Mesenchymal stem cell (in vitro differentiated cells and primary cell): ENCODE measurements around the gene VMP1. TPM values are rescaled to one million over a fixed set of nuclear protein-coding genes. Genes with fewer than 3 reads are reported as not detected.

Source experiments
- DNase-seq: peaks from one replicate; pipeline ENCODE4 v3.0.0-alpha.2; 2013
- H2AFZ ChIP-seq: one replicate; pipeline ENCODE4 v1.6.1; 2013; ENCODE audit warnings: low read depth, mild to moderate bottlenecking, control low read depth, inconsistent platforms, low read length, moderate library complexity
- H2AK5ac ChIP-seq: 2 replicates; pipeline ENCODE4 v1.6.1; 2013; ENCODE audit warnings: low read length, moderate library complexity, mild to moderate bottlenecking, inconsistent platforms; ENCODE audit not compliant: severe bottlenecking
- H2BK120ac ChIP-seq: one replicate; pipeline ENCODE4 v1.6.1; 2013; ENCODE audit warnings: low read depth, mild to moderate bottlenecking, inconsistent platforms, low read length, moderate library complexity
- H2BK12ac ChIP-seq, 2 experiments: one replicate each; pipeline ENCODE4 v1.6.1; 2013; ENCODE audit warnings: inconsistent platforms in 2 of 2, low read length in 2 of 2, mild to moderate bottlenecking in 2 of 2, moderate library complexity in 2 of 2, control low read depth in 1 of 2
- H2BK15ac ChIP-seq: one replicate; pipeline ENCODE4 v1.6.1; 2013; ENCODE audit warnings: mild to moderate bottlenecking, low read depth, inconsistent platforms; ENCODE audit not compliant: poor library complexity, severe bottlenecking
- H2BK5ac ChIP-seq: 2 replicates; pipeline ENCODE4 v1.6.1; 2013; ENCODE audit warnings: low read depth, mild to moderate bottlenecking, low read length, control low read depth, inconsistent platforms; ENCODE audit not compliant: poor library complexity, severe bottlenecking
- H3K14ac ChIP-seq, 2 experiments: one replicate each; pipeline ENCODE4 v1.6.1; 2013; ENCODE audit warnings: inconsistent platforms in 2 of 2, low read length in 2 of 2, control low read depth in 1 of 2, mild to moderate bottlenecking in 1 of 2, moderate library complexity in 1 of 2
- H3K18ac ChIP-seq, 2 experiments: one replicate each; pipeline ENCODE4 v1.6.1; 2013; ENCODE audit warnings: inconsistent platforms in 2 of 2, low read length in 2 of 2, control low read depth in 1 of 2, low read depth in 1 of 2, mild to moderate bottlenecking in 1 of 2
- H3K23ac ChIP-seq, 2 experiments: one replicate each; pipeline ENCODE4 v1.6.1; 2013; ENCODE audit warnings: inconsistent platforms in 2 of 2, low read length in 2 of 2, mild to moderate bottlenecking in 2 of 2, moderate library complexity in 2 of 2, control low read depth in 1 of 2
- H3K27ac ChIP-seq: 2 replicates; pipeline ENCODE4 v1.5.1; 2013; ENCODE audit warnings: mild to moderate bottlenecking, moderate library complexity, low read length, control low read depth, inconsistent platforms; ENCODE audit not compliant: poor library complexity, severe bottlenecking
- H3K27me3 ChIP-seq, 2 experiments: 2 replicates each; pipeline versions ENCODE4 v1.6.1 to v1.7.0; 2013; ENCODE audit warnings: low read length in 2 of 2, mild to moderate bottlenecking in 2 of 2, moderate library complexity in 2 of 2, control low read depth in 1 of 2, inconsistent platforms in 1 of 2; ENCODE audit not compliant: control insufficient read depth in 1 of 2, insufficient read depth in 1 of 2
- H3K36me3 ChIP-seq, 2 experiments: 2 replicates each; pipeline versions ENCODE4 v1.6.1 to v1.7.0; 2013; ENCODE audit warnings: low read length in 2 of 2, control low read depth in 1 of 2, inconsistent platforms in 1 of 2, low read depth in 1 of 2, mild to moderate bottlenecking in 1 of 2; ENCODE audit not compliant: insufficient read depth in 2 of 2, control insufficient read depth in 1 of 2
- H3K4ac ChIP-seq, 2 experiments: one replicate each; pipeline ENCODE4 v1.6.1; 2013; ENCODE audit warnings: inconsistent platforms in 2 of 2, low read length in 2 of 2, mild to moderate bottlenecking in 2 of 2, moderate library complexity in 2 of 2, control low read depth in 1 of 2, low read depth in 1 of 2
- H3K4me1 ChIP-seq: 2 replicates; pipeline ENCODE4 v1.6.1; 2013; ENCODE audit warnings: low read depth, low read length, control low read depth; ENCODE audit not compliant: control insufficient read depth, insufficient read depth
- H3K4me2 ChIP-seq: 2 replicates; pipeline ENCODE4 v1.6.1; 2013; ENCODE audit warnings: low read length, mild to moderate bottlenecking, inconsistent platforms; ENCODE audit not compliant: poor library complexity, severe bottlenecking
- H3K4me3 ChIP-seq, 2 experiments: 2 replicates each; pipeline versions ENCODE4 v1.5.1 to v1.7.0; 2013; ENCODE audit warnings: low read length in 2 of 2, mild to moderate bottlenecking in 2 of 2, control low read depth in 1 of 2, low read depth in 1 of 2; ENCODE audit not compliant: insufficient read depth in 1 of 2
- H3K79me1 ChIP-seq: replicated peaks from 2 replicates; pipeline ENCODE4 v1.6.1; 2013; ENCODE audit warnings: mild to moderate bottlenecking, control low read depth, low read length, inconsistent platforms; ENCODE audit not compliant: poor library complexity, severe bottlenecking
- H3K9ac ChIP-seq: 2 replicates; pipeline ENCODE4 v1.7.0; 2013; ENCODE audit warnings: mild to moderate bottlenecking, low read length, moderate library complexity
- H3K9me3 ChIP-seq: 2 replicates; pipeline ENCODE4 v1.7.0; 2013; ENCODE audit warnings: mild to moderate bottlenecking, low read length; ENCODE audit not compliant: control insufficient read depth
- H4K8ac ChIP-seq: one replicate; pipeline ENCODE4 v1.6.1; 2013; ENCODE audit warnings: inconsistent platforms, mild to moderate bottlenecking, low read length, moderate library complexity
- H4K91ac ChIP-seq: one replicate; pipeline ENCODE4 v1.6.1; 2013; ENCODE audit warnings: mild to moderate bottlenecking, low read length, inconsistent platforms
- WGBS: methylation state at CpG from one replicate; pipeline ENCODE4 v1.1.7; 2013; ENCODE audit warnings: mixed read lengths; 5-methylcytosine and 5-hydroxymethylcytosine counted together
- small RNA-seq: library from polyadenylated mRNA; stranded (forward); fragments of <200 nt; extraction: miRNeasy Mini kit (QIAGEN cat#:217004); gene quantifications from one replicate; pipeline ENCODE3, GENCODE V24; 2013; ENCODE audit warnings: low read depth

Gene VMP1

DNA sequence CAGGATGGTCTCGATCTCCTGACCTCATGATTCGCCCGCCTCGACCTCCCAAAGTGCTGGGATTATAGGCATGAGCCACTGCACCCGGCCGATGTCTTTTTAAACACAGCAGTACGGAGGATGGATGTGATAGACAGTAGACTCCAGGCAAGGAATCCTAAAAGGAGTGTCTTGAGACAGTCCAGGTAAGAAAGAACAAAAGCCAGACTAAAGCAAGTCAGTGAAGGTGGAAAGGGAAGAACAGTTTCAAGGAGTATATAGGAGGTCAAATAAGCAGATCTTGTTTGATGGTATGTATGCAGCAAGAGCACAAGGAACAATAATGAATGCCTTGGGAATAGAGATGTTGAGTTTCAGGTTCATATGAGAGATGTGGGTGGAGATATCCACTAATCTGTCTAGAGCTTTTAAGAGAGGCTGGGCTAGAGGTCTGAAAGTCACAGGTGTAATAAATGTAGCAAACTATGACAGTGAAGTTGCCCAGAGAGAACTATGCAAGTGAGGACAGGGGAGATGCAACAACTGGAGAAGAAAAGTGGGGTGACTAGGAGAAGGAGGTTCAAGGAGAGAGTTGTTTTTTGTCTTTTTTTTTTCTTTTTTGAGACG is 180.8 kb downstream of the VMP1 start:
- no peak overlapping the region for H2AFZ ChIP-seq
- no peak overlapping the region for H2AK5ac ChIP-seq
- no peak overlapping the region for H2BK120ac ChIP-seq
- H2BK5ac ChIP-seq = no peak overlapping the region
- peaks cover 14% of the 10 kb centered on the region for H3K79me1 ChIP-seq
- H4K91ac ChIP-seq = no peak overlapping the region
- H3K4me2 ChIP-seq = no peak overlapping the region
- H3K9ac ChIP-seq = no peak overlapping the region
- 98% methylated on average over 7 of the region's 8 CpGs for WGBS
- H3K23ac ChIP-seq = no peak overlapping the region
- no peak overlapping the region for H2BK12ac ChIP-seq
- no peak overlapping the region for H3K27ac ChIP-seq
- peaks cover 3% of the 10 kb centered on the region for H3K4me1 ChIP-seq
- H3K14ac ChIP-seq = no peak overlapping the region
- H3K9me3 ChIP-seq = no peaks in the 10 kb centered on the region
- H3K18ac ChIP-seq = no peak overlapping the region
- H3K4ac ChIP-seq = no peak overlapping the region
- no peak overlapping the region for H4K8ac ChIP-seq
- peaks cover 14 to 16% of the 10 kb centered on the region in 2 experiments for H3K36me3 ChIP-seq
- DNase-seq = no peak
- H2BK15ac ChIP-seq = no peak overlapping the region
- no peaks in the 10 kb centered on the region for H3K27me3 ChIP-seq
- H3K4me3 ChIP-seq = no peak overlapping the region

- Histone ChIP-seq H3K79me1 (peaks cover 11% of the 10 kb centered on the region), H2AK5ac (no peak overlapping the region), H3K23ac (no peak overlapping the region), H3K4ac (no peak overlapping the region), H2BK120ac (no peak overlapping the region), H3K9me3 (no peaks in the 10 kb centered on the region), H4K91ac (no peak overlapping the region), H2BK5ac (no peak overlapping the region), H3K9ac (no peak overlapping the region), H3K27ac (no peak overlapping the region), H3K18ac (no peak overlapping the region), H2AFZ (no peak overlapping the region), H3K14ac (no peak overlapping the region), H3K4me1 (peaks cover 4% of the 10 kb centered on the region), H3K4me3 (no peak overlapping the region), H4K8ac (no peak overlapping the region), H3K27me3 (no peaks in the 10 kb centered on the region), H3K36me3 (peaks cover 2 to 3% of the 10 kb centered on the region in 2 experiments), H2BK12ac (no peak overlapping the region), H2BK15ac (no peak overlapping the region), H3K4me2 (no peak overlapping the region)
- WGBS = no CpG with 5 or more reads among the region's 2 CpGs
- DNase-seq = peak; percentile 44
Observed at GRCh38 chr17:59890720-59891119, 183.3 kb downstream of the VMP1 start.

Small RNAs within 50 kb of the gene (small RNA-seq; reads per million reads assigned to genes)
- gene AC040904.1 = not detected
- not detected for gene RNU6-450P
